Adipose tissue (tissue), 3 donors: ENCODE measurements around the gene RBMS1. TPM values are rescaled to one million over a fixed set of nuclear protein-coding genes. Genes with fewer than 3 reads are reported as not detected.
"Not testable (repeated sequence)": the region's sequence is repeated elsewhere in the genome, so short reads cannot be mapped to it uniquely, and the experiment has no call there.

Source experiments
- H3K27ac ChIP-seq: one replicate; pipeline ENCODE4 v1.5.1; 2013; ENCODE audit warnings: low read depth, low read length
- WGBS, 3 donors: extraction: QIAGEN DNeasy Blood & Tissue Kit; methylation state at CpG; one replicate each; pipeline ENCODE4 v1.1.7; 2013; 5-methylcytosine and 5-hydroxymethylcytosine counted together
- polyA plus RNA-seq, 3 donors: library from polyadenylated mRNA; stranded (reverse); fragments of 200-250 nt; gene quantifications; one replicate each; pipeline ENCODE4 v1.2.3, GENCODE V29; 2013
- donor health status: healthy with polysubstance abuse.
- donor health status: Bipolar disorder and iron deficiency.
- donor health status: healthy.

Gene RBMS1
- polyA plus RNA-seq, 3 donors: 8.5 to 75.7 (median 67.0) TPM

- no peak overlapping the region for H3K27ac ChIP-seq
- 53 to 64% (median 60%) methylated on average over 3 of the region's 3 CpGs for WGBS, 3 donors
Observed at GRCh38 chr2:160453111-160453820, 40.3 kb downstream of the RBMS1 start.

GRCh38 chr2:160450486-160450885, 43.1 kb downstream of the RBMS1 start:
- H3K27ac ChIP-seq: no peak overlapping the region

DNA sequence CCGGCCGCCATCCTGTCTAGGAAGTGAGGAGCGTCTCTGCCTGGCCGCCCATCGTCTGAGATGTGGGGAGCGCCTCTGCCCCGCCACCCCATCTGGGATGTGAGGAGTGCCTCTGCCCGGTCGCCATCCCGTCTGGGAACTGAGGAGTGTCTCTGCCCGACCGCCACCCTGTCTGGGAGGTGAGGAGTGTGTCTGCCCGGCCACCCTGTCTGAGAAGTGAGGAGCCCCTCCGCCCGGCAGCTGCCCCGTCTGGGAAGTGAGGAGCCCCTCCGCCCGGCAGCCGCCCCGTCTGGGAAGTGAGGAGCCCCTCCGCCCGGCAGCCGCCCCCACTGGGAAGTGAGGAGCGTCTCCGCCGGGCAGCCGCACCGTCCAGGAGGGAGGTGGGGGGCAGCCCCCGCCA, 44.8 kb downstream of the RBMS1 start:
- not testable (repeated sequence) for H3K27ac ChIP-seq
- 91 to 95% (median 93%) methylated on average over 20 to 26 of the region's 29 CpGs for WGBS, 3 donors

DNA sequence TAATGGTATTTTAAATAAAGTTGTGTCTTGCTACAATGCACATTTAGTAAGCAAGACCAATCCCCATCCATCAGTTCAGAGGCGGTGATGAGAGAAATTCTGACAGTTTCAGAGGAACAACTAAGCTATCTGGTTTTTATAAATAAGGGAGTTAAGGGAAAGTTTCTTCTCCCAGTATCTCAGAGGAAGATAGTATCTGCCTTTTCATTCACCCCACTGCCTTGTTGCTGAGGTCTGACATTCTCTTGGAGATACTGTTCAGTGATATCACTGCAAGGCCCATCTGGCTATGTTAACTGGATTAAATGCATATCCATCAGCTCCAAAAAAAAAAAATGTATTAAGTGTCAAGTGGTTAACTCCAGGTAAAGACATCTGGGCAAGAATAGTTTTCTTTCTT, 47.9 kb downstream of the RBMS1 start:
- no peak overlapping the region for H3K27ac ChIP-seq
- 92 to 100% (median 94%) methylated on average over 1 of the region's 1 CpG for WGBS, 3 donors

- 88 to 92% (median 89%) methylated on average over 7 of the region's 7 CpGs for WGBS, 3 donors
- H3K27ac ChIP-seq: no peak overlapping the region
Observed at GRCh38 chr2:160442603-160443002, 51.0 kb downstream of the RBMS1 start.

DNA sequence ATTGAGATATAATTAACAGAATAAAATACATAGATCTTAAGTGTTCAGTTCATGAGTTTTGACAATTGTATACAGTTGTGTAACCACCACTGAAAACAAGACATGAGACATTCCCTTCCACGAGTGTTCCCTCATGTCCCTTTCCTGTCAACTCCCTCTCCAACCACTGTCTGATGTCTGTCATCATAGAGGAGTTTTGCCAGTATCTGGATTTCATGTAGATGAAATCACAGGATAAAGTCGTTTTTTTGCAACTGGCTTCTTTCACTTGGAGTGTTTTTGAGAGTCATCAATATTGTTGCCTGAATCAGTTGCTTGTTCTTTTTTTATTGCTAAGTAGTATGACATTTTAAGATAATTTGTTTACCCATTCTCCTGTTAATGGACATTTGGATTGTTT, 52.7 kb downstream of the RBMS1 start:
- no peak overlapping the region for H3K27ac ChIP-seq
- WGBS, 3 donors: 34 to 64% (median 42%) methylated on average over 2 of the region's 2 CpGs

GRCh38 chr2:160439038-160439437, 54.6 kb downstream of the RBMS1 start:
- WGBS, 3 donors: 93 to 100% (median 95%) methylated on average over 6 to 29 of the region's 32 CpGs
- not testable (repeated sequence) for H3K27ac ChIP-seq

- WGBS, 3 donors: 94 to 98% (median 97%) methylated on average over 4 of the region's 4 CpGs
- H3K27ac ChIP-seq: no peak overlapping the region
Observed at GRCh38 chr2:160437273-160437672, 56.3 kb downstream of the RBMS1 start.

DNA sequence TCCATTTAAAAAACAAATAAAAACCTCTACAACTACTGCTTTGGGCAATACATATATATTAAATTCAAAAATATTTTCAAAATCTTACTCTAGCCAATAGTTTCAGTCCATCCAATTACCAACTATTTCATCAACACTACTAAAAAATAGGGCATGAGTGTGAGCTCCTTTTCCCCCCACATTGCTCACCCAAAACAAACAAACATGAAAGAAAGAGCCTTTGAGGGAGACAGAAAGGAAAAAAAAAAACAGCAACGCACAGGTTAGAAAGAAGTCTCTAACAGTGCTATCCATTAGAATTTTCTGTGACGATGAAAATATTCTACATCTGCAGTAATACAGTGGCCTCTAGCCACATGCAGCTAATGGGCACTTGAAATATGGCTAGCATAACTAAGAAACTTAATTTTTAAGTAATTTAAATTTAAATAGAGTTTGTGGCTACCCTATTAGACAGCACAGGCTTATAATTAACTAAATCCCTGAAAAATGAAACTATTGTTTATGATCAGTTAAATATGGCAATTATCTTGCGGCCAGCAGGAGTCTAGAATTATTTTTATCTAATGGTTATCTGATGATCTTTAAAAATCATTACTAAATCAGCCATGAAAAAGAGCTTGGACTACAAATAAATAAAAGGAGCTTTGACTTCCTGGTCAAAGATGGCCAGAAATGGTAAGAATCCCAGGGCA, 59.2 kb downstream of the RBMS1 start:
- no peak overlapping the region for H3K27ac ChIP-seq
- WGBS, 3 donors: 79 to 91% (median 84%) methylated on average over 3 of the region's 3 CpGs

- no peak overlapping the region for H3K27ac ChIP-seq
- WGBS, 3 donors: 52 to 60% (median 56%) methylated on average over 4 of the region's 4 CpGs
Observed at GRCh38 chr2:160433466-160434140, 60.0 kb downstream of the RBMS1 start.

DNA sequence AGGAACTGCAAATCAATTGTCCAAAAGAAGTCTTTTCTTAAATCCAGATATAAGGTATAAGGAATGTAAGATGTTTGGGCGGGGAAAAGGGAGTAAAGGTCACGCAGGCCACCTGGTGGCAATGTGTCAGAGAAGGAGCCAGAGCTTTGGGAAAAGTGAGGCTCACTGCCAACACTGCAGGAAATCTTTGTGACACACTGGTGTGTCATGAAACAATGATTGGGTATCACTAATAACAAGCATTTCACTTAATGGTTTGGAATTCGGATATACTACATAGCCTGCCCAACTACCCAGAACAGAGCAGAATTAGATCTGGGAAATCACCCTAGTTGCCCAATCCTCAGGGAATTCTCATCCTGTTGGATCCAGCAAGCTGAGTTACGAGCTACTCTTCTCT, 61.0 kb downstream of the RBMS1 start:
- no peak overlapping the region for H3K27ac ChIP-seq
- WGBS, 3 donors: 72 to 83% (median 79%) methylated on average over 4 of the region's 4 CpGs

DNA sequence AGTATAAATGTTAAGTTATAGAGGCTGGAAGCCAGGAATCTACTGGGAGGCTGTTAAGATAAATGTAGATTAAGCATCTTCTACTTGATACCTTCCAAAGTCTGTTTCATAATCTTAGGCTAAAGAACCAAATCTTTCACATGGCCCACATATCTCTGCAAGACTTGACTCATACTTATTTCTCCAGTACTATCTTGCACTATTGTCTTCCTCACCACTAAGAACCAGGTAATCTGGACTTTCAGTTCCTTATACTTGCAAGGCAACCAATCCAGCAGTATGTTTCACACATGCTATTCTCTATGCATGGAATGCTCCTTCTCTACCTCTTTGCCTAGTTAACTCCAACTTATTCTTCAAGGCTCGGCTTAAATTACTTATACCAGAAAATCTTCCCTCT, 62.2 kb downstream of the RBMS1 start:
- 92 to 100% (median 100%) methylated on average over 1 of the region's 1 CpG for WGBS, 3 donors

GRCh38 chr2:160430001-160430344, 63.6 kb downstream of the RBMS1 start:
- no peak overlapping the region for H3K27ac ChIP-seq

More for the DNA sequence above, 62.2 kb downstream of the RBMS1 start:
- no peak overlapping the region for H3K27ac ChIP-seq

- WGBS, 3 donors: 10 to 24% (median 12%) methylated on average over 1 of the region's 1 CpG
- no peak overlapping the region for H3K27ac ChIP-seq
Observed at GRCh38 chr2:160429248-160430000, 64.2 kb downstream of the RBMS1 start.

DNA sequence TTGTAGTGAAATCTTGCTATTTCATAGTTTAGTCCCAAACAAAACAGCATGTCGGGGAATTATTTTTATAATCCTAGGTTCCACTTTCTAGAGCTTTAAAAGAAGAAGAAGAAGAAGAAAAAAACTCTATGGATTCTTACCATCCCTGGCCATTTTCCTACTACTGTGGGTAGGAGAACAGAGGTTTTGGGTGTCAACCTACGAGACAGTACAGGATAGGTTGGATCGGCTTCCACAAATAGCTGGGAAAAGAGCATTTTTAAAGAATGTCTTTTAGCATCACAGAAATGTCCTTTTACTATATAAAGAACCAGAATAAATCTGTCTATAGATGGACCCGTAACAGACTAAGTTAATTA, 65.2 kb downstream of the RBMS1 start:
- 48 to 77% (median 52%) methylated on average over 4 of the region's 4 CpGs for WGBS, 3 donors
- no peak overlapping the region for H3K27ac ChIP-seq

DNA sequence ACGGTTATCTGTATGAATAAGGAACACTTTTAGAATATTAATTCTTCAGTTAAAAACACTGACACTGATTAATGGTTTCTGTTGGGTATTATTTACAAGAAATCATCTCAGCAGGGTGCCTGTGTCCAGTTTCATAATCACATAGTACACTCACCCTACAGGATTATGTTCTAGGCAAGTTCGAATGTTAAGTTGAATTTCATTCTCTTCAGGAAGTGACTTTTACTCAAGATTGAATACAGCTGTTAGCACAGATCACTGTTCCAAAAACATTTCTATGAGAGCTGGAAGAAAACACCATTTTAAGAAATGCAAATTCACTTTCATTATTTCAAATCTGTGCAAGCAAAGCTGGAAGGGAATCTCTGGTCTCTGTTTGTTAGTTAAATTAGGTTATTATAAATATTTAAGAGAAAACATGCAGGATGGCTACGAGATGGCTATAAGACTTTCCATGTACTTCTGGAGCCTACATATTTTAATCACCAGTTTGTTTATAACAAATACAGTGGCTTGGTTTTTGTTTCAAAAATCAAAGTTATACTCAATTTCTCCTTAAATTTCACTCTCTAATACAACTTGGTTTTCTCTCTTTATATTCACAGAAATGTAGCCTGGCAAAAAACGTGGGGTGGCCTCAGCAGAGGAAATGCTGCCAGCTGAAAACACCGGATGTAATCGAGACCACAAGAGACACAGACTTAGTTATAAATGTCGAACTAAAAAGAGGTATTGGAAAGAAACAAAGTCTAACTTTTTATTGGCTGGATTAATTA, 65.8 kb downstream of the RBMS1 start:
- WGBS, 3 donors: 15 to 67% (median 17%) methylated on average over 7 of the region's 7 CpGs
- no peak overlapping the region for H3K27ac ChIP-seq

- H3K27ac ChIP-seq: no peak overlapping the region
Observed at GRCh38 chr2:160426604-160427003, 67.0 kb downstream of the RBMS1 start.

GRCh38 chr2:160425434-160426151, 68.0 kb downstream of the RBMS1 start:
- 73 to 85% (median 81%) methylated on average over 4 of the region's 4 CpGs for WGBS, 3 donors
- no peak overlapping the region for H3K27ac ChIP-seq

More at GRCh38 chr2:160426604-160427003, 67.0 kb downstream of the RBMS1 start:
- WGBS, 3 donors: 90 to 97% (median 91%) methylated on average over 5 of the region's 5 CpGs
